GM21367 (cell line): ENCODE measurements around the gene DNAJB12.
"Not testable (repeated sequence)": the region's sequence is repeated elsewhere in the genome, so short reads cannot be mapped to it uniquely, and the experiment has no call there.

ENCODE experiments used
- ATAC-seq: cut with Tn5 transposase; IDR thresholded peaks from one replicate; pipeline ENCODE4 v1.9.1; 2021; ENCODE audit not compliant: unreplicated experiment

DNAJB12 gene

DNA sequence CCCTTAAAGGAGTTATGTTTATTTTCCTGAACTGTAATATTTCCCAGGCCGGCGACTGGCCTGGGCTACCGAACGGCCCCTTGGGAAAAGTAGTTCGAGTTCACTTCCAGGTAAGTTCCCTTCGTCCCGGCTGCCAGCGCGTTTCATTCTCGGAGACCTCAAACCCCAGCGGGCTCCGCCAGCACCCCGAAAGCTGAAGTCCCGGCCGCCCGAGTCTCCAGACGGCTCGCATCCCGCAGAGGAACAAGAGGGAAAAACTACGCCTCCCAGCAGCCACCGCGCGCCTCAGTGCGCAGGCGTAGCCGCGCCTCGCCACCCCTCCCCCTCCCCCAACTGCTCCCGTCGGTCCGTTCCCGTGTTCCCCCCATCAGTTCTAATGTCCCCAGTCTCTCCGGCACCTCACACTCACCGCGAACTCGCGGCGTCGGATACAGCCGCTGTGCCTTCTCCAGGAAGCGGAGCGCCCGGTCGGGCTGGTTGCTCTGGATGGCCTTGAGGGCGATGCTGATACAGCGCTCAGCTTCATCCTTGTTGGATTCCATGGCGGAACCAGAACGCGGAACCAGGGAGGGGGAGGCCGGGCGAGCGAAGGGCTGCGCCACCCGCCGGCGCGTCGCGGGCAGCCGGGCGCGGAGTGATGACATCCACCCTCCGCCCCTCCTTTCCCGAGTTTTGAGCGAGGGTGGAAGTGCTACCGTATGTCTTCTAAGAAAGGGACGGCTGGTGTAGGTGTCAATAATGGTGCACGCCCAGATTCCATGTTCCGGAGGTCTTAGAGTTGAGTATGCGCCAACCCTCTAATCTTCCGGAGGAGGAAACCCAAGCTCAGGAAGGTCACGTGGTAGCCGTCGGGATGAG is at the start of gene DNAJB12:
Gene DNAJB12 (minus strand): TSS at position 564 of the 858 bp plus-strand sequence. CDS start 22 bp downstream, at position 542.
- peak; percentile 61 for ATAC-seq

DNA sequence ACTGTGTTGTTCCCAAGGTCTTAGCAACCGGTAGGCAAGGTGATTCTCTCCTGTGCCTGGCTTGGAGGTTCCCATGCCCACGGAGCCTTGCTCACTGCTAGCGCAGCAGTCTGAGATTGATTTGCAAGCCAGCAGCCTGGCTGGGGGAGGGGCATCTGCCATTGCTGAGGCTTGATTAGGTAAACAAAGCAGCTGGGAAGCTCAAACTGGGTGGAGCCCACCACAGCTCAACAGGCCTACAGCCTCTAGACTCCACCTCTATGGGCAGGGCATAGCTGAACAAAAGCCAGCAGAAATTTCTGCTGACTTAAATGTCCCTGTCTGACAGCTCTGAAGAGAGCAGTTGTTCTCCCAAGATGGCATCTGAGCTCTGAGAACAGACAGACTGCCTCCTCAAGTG is 40.9 kb upstream of the DNAJB12 start:
- ATAC-seq = not testable (repeated sequence)

DNA sequence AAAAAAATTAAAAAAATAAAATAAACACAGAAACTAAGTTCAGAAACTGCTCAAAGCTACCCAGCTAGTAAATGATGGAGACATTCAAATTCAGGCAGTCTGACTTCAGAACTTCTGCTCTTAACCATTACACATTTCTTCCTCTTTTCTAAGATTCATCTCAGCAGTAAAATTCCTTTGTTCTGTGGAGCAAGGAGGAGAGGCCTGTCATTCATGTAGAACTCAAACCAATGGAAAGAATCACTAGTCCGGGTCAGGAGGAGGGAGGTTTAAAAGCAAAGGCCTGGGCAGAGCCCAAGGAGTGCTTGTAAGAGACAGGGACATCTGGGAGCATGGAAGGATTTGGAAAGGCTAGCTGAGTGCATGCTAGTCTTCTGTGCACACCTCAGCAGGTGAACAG is 37.9 kb upstream of the DNAJB12 start:
- ATAC-seq = no peak

DNA sequence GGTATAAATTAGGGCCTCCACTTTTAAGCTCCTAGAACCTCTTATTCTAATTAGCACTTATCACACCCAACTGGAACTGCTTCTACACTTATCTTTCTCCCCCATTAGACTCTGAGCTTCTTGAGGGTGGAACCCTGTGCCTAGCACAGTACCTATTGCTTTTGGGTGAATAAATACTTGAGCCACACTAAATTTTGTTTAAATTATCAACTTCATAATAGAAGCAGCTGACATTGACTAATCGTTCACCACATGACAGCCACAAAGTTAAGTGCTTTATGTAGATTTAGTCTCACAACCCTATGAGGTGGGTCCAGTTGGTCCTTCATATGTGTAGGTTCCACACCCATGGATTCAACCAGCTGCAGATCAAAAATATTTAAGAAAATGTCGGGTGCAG is 36.0 kb upstream of the DNAJB12 start:
- ATAC-seq = no peak

DNA sequence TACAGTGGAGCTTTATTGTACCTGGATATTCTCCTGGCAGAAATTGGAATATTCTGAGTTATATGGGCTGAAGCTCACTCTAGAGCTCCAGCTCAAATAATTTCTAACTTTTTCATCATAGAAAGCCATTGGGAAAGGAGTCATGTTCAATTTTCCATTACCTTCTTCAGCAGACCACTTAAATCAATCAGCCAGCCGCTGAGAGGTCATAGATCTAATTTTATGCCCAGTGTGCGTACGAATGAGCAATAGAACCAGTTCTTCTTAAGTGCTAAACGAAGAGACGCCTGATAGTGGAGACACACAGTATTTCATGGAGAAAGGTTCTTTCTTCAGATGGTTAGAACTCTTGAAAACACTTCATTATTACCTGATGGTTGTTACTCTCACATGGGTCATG is 35.0 kb upstream of the DNAJB12 start:
- no peak for ATAC-seq

DNA sequence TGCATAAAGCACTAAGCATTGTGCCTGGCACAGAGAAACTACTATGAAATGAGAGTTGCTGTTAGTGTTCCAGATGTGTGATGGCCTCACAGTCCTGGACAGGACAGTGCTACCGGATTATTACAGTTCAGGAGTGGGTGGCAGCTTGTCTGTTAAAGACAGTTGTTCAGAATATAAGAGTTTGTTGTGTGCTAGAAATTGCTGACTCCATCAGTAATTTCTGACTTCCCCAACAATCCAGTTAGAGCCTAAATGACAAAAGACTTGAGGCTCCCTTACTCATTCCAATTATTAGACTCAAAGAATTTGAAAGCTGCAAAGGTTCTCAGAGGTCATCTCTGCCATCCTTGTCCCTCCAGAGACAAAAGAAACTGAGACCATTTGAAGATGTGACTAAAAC is 34.3 kb upstream of the DNAJB12 start:
- ATAC-seq = no peak

DNA sequence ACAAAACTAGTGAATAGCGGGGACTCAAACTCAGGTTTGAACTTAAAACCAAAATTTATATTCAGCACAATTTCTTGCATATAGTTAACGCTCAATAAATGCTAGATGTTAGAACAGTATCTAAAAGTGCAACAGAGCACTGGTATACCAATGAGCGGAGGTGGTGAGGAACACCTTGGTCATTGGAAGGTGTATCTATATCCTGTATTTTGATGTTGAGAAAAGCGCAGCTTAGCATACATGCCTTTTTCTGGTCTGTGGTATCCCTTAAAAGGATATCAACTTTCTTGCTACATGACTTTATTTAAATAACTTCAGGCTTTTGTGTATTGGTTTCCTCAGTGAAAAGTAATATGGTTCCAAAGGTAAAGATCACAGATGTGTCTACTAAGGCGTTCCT is 33.3 kb upstream of the DNAJB12 start:
- ATAC-seq = no peak

DNA sequence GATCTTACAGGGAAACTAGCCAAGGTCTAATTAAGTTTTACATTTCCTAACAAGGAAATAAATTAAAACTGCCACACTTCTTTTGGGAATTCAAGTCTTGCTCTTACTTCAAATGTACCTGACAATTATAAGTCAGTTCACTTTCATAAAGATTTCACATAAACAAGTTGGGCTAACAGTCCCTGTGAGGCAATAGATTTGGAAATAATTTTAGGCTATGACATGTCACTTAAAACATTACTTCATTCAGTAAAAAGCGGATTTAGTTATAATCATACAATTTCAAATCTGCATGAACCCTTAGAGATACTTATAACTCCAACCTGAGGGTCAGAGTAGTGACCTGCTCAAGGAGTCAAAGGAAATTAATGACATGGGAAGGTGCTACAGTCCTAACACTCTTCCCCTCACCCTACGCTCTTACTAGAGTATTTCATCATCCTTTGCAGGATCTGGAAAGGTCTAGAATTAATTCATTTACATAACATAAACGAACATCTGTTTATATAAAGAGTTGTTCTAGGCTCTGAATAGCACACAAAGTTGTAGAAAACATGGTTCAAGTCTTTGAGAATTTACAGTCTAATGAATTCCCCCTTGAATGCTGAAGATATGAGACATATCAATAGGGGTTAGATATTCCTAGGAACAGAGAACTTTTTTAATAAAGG is 32.3 kb upstream of the DNAJB12 start:
- ATAC-seq = no peak

DNA sequence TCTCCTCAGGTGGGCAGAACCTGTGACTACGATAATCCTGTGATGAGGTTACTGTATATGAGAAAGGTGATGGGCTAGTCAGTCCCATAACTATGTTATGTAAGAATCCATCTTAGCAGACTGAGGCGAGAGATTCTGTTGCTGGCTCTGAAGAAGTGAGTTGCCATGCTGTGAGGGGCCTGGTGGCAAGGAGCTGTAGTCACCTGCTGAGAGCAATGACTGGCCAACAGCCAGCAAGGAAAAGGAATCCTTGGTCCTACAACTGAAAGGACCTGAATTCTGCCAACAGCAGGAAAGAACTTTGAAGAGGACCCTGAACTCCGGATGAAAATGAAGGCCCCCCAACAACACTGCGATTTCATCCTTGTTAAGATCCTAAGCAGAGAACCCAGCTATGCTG is 31.0 kb upstream of the DNAJB12 start:
- ATAC-seq = no peak

DNA sequence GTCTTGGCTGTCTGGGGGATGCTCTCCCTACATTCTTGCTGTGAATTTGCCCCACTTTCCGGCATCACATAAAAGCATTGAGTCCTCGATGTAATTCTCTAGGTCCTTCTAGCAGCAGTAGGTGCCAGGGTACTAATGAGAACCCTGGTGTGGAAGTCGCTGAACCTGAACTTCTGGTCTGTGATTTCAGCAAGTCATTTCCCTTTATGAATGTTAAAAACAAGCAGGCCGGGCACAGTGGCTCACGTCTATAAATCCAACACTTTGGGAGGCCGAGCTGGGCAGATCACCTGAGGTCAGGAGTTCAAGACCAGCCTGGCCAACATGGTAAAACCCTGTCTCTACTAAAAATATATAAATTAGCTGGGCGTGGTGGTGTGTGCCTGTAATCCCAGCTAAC is 30.3 kb upstream of the DNAJB12 start:
- ATAC-seq = not testable (repeated sequence)

DNA sequence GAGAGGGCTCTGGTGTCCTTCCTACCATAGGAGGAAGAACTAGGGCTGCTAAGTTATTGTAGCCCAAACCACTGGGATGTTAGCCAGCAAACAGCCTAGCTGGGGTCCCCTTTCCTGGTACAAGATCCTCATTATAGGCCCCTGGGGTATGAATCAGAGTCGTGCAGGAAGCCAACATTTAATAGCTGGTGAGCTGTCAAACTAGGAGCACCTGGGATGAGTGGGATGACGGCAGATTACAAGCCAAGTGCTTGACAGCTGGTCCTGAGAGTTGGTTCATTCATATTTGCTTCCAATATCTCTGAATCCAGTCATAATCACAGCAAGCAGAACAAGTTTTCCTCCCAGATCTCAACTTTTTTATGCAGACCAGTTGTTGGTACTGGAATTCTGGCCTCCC is 25.1 kb upstream of the DNAJB12 start:
- ATAC-seq = no peak

DNA sequence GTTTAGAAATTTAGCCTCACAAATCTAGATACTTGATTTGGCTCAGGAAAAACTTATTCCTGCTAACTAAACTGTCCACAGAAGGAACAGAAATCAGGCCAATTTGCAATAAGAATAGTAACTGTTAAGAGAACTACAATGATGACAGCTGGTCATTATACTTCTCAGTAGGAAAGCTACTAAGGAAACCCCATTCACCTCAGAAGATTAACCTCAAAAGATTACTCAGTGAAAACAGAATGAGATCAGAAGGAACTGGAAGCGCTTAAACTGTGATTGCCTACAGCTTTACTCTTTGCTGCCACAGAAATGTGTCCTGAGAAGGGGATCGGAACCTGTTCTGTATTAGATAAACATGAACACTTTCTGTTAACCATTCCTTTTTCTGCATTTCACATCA is 24.3 kb upstream of the DNAJB12 start:
- ATAC-seq = no peak

DNA sequence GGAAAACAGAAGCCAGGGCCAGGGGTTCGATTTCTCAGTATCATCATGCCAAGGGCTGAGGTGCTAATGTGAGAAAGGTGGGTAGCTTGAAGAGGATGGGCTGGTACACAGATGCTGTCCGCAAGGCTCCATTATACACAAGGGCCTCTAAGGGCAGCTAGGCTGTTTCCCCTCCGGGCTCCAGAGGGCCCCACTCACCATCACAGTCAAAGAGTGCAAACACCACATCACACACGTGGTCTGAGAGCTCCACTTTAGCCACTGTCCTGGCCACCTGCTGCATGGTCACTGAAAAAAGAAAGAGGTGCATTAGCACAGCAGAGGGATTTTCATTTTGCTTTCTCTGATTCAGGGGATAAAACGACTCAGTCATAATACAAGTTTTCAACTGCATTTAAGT is 20.9 kb upstream of the DNAJB12 start:
- ATAC-seq = no peak

DNA sequence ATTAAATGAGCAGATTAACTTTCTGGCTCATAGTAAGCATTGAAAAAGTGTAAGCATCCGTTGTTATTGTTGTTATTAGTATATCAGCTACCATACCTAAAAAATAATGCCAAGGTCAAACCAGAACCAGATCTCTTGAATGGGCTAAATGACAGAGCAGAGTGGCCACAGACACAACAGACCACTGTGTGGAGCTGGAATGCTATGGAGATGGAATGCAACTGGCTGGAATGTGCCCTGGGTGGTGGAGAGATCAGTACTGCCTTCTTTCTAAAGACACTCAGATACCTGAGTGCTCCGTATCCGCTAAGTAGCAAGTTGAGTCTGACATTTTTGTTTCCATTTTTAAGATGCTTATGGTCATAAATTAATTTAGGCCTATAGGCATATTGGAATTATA is 20.5 kb upstream of the DNAJB12 start:
- no peak for ATAC-seq

DNA sequence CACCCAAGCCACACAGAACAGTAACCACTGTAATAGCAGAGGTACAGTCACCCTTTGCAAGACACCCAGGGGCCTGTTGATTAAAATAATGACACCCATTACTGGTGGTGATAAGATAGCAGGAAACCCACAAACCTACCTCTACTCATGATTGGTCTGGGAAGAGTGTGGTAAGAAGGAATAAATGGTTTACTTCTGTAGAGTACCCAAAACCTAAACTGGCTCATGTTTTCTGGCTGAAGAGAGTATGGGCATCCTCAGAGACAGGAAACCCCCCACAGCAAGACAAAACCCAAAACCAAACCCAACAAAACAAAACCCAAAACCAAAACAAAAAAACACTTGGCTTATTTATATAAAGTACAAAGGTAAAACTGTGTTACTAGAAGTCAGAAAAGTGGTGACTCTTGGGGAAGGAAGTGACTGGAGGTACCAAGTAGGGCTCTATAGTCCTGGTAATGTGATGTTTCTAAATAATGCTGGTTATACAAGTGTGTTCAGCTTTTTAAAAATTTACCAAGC is 15.5 kb upstream of the DNAJB12 start:
- ATAC-seq = no peak

DNA sequence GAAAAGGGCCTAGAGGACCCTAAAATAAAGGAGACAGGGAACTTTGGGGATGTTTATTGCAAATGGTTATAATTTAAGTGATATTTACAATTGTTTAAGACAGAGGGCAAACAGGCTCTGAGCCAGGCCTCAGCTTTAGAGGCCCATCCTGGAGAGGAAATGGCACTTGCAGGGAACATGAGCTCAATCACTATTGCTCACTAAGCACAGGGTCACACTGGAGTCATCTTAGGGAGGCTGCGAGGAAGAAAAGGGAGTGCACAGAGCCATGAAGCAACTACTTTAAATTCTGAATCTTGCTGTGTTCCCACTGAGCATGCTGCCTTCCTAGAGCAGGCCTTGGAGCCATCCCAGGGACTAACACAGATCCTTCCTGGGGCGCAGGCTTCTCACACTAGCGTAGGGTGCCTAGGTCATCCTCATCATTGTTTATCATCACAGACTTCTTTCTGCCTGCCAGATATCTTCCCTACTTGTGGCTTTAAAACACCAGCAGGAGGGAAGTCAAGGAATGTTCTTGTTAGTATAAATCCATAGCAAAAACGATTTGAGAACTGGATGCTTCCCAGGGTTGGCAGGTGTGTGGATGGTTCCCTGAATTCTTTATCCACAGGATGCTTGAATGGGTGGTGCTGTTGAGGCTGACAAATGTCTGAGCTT is 12.7 kb upstream of the DNAJB12 start:
- ATAC-seq = no peak

DNA sequence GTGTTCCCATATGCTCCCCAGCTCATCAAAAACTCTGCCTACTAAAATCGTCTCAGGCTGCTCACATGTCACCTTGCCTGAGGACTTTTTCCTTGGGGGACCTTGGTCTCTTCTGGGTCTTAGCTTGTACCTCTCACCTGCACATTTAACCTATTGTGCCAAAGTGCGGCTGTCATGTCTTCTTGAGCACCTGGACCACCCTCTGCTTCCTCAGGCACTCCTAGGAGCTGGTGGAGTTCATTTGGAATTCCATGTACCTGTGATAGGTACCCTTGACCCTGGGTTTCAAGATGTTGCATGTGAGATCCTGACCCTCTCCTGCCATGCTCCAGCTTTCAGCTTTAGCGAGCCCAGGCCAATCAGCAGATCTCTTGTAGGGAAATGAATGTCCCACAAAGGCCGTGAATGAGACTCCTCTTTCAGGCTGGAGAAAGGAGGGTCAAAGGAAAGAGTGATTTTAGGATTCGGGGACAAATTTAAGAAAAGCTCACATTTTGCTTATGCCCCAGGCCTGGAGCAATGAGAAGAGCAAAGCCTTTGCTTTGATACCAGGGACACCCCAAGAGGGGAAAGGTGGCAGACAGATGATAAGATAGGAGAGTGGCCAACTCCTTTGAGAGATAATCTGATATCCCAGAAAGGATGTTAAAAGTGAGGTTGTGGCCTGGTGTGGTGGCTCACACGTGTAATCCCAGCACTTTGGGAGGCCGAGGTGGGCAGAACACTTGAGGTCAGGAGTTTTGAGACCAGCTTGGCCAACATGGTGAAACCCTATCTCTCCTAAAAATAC is 10.6 kb upstream of the DNAJB12 start:
- no peak for ATAC-seq

DNA sequence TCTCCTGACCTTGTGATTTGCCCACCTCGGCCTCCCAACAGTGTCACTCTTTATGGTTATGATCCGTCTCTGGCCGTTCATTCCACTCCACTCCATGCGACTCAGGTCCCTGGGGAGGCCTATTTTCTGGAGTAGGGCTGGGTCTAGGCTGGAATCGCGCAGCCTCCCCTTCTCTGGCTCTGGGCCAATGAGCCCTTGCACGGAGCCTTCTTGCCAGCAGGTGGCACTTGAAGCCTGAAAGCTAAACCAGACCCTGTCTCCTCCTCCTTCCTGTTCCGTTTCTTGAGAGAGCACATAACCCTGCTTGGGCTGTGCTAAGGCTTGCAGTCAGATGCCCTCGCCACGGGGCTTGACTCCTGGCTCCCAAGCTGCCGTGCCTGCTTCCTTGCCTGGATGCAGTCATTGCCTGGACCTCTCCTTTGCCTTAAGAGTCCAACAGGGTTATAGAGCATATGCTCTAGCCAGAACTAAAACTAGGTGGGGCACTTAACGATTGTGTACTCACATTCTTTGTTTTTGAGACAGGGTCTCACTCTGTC is 9.6 kb upstream of the DNAJB12 start:
- ATAC-seq = no peak

DNA sequence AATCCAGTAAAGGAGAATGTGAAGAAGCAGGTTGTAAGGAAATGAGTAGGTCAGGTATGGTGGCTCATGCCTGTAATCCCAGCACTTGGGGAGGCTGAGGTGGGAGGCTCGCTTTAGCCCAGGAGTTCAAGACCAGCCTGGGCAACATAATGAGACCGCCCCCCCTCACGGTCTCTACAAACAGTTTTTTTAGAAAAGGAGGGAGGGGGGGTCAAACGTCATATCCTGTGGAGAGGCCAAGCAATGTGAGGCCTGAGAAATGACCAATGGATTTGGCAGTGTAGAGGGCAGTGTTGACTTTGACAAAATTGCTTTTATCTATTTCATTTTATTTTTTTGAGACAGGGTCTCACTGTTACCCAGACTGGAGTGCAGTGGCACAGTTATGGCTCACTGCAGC is 2.3 kb upstream of the DNAJB12 start:
- ATAC-seq = no peak

DNA sequence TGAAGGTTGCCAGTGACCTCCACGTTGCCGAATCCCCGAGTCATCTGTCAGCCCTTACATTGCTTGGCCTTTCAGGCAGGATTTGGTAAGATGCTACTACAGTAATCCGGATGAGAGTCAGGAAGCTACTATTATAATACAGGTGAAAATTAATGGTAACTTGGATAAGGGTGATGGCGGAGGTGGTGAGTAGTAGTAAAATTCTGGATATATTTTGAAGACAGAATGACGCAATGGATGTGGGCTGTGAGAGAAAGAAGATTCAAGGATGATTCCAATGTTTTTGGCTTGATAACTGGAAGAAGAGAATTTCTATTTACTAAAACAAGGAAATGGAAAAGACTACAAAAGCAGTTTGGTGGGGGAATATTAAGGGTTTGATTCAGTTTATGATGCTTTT is 1.4 kb upstream of the DNAJB12 start:
- no peak for ATAC-seq

DNA sequence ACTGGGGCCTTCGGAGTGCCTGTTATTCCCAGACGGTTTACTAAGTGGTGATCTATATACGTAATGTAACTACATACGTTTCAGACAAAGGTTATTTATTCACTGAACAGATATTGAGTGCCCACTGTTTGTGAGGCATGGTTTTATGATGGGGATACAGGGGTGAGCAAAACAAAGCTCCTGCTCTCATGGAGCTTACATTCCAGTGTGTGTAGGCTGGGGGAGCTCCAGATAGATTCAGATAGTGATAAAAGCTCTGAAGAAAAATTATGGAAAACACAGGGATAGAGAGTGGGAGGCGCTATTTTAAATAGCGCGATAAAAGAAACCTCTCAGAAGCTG is 466 bp upstream of the DNAJB12 start:
- no peak for ATAC-seq
